ENCODE results near the gene PRDM16.

DNA sequence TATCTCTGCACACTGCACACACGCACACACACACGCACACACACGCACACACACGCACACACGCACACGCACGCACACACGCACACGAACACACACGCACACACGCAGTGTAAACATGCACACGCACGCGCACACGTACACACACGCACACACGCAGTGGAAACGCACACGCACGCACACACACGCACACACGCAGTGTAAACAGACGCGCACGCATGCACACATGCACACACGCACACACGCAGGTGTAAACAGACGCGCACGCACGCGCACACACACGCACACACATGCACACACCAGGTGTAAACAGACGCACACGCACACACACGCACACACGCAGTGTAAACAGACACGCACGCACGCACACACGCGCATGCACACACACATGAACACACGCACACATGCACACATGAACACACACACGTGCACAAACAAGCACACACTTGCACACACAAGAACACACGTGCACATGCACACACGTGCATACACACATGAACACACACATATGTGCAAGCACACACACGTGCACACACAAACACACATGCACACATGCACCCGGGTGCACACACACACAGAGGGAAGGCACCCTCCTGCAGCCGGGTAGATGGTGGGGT, 45.2 kb downstream of the PRDM16 start:
- TF ChIP-seq JUND (IDR thresholded peaks at IDR 0.05) (no peak), POLR2AphosphoS5 (IDR thresholded peaks at IDR 0.05; ENCODE audit: low read depth, low read length) (no peak), YY1 (IDR thresholded peaks at IDR 0.05; ENCODE audit: low read depth) (no peak), RAD21 (IDR thresholded peaks at IDR 0.05; ENCODE audit: low read length) (no peak), RCOR1 (IDR thresholded peaks at IDR 0.05; ENCODE audit: low read length) (no peak), TEAD4 (IDR thresholded peaks at IDR 0.05; ENCODE audit: borderline replicate concordance, insufficient read depth) (no peak)
- TF ChIP-seq, protein P1, sequence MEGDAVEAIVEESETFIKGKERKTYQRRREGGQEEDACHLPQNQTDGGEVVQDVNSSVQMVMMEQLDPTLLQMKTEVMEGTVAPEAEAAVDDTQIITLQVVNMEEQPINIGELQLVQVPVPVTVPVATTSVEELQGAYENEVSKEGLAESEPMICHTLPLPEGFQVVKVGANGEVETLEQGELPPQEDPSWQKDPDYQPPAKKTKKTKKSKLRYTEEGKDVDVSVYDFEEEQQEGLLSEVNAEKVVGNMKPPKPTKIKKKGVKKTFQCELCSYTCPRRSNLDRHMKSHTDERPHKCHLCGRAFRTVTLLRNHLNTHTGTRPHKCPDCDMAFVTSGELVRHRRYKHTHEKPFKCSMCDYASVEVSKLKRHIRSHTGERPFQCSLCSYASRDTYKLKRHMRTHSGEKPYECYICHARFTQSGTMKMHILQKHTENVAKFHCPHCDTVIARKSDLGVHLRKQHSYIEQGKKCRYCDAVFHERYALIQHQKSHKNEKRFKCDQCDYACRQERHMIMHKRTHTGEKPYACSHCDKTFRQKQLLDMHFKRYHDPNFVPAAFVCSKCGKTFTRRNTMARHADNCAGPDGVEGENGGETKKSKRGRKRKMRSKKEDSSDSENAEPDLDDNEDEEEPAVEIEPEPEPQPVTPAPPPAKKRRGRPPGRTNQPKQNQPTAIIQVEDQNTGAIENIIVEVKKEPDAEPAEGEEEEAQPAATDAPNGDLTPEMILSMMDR (IDR thresholded peaks at IDR 0.05) = no peak
- TF ChIP-seq, protein P2, sequence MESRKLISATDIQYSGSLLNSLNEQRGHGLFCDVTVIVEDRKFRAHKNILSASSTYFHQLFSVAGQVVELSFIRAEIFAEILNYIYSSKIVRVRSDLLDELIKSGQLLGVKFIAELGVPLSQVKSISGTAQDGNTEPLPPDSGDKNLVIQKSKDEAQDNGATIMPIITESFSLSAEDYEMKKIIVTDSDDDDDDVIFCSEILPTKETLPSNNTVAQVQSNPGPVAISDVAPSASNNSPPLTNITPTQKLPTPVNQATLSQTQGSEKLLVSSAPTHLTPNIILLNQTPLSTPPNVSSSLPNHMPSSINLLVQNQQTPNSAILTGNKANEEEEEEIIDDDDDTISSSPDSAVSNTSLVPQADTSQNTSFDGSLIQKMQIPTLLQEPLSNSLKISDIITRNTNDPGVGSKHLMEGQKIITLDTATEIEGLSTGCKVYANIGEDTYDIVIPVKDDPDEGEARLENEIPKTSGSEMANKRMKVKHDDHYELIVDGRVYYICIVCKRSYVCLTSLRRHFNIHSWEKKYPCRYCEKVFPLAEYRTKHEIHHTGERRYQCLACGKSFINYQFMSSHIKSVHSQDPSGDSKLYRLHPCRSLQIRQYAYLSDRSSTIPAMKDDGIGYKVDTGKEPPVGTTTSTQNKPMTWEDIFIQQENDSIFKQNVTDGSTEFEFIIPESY (IDR thresholded peaks at IDR 0.05; ENCODE audit: borderline replicate concordance, low read depth) = no peak
- TF ChIP-seq, protein P3, sequence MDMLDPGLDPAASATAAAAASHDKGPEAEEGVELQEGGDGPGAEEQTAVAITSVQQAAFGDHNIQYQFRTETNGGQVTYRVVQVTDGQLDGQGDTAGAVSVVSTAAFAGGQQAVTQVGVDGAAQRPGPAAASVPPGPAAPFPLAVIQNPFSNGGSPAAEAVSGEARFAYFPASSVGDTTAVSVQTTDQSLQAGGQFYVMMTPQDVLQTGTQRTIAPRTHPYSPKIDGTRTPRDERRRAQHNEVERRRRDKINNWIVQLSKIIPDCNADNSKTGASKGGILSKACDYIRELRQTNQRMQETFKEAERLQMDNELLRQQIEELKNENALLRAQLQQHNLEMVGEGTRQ (IDR thresholded peaks at IDR 0.05; ENCODE audit: borderline replicate concordance, low read depth, low read length) = no peak

All from SK-N-SH (cell line).